ENCODE data around the gene TCEA3. TPM values are rescaled to one million over a fixed set of nuclear protein-coding genes. Genes with fewer than 3 reads are reported as not detected.
"Not testable (repeated sequence)": the region's sequence is repeated elsewhere in the genome, so short reads cannot be mapped to it uniquely, and the experiment has no call there.

TCEA3 gene
- total RNA-seq, 2 experiments from 2014 or later, result 1.1 to 1.2 TPM

- CTCF ChIA-PET, result interaction anchor here (0.7 kb wide), 1 partner anchor 15 kb away, joined by 5 read pairs; no protein-coding TSS in a partner anchor
- POLR2A ChIA-PET, result no interaction called here
These were observed 24.0 kb downstream of the TCEA3 start for GRCh38 chr1:23400324-23401114.

- ChIA-PET POLR2A (no interaction called here), CTCF (no interaction called here)
These were observed 25.3 kb downstream of the TCEA3 start for GRCh38 chr1:23399229-23399628.

- ChIA-PET CTCF (no interaction called here), POLR2A (no interaction called here)
These were observed 26.6 kb downstream of the TCEA3 start for GRCh38 chr1:23397908-23398307.

GRCh38 chr1:23396380-23396779 is 28.2 kb downstream of the TCEA3 start:
- ChIA-PET CTCF (interaction anchor here (0.6 kb wide), 1 partner anchor 9 kb away, joined by 4 read pairs; no protein-coding TSS in a partner anchor), POLR2A (no interaction called here)

GRCh38 chr1:23395849-23396248 is 28.7 kb downstream of the TCEA3 start:
- ChIA-PET POLR2A (no interaction called here), CTCF (no interaction called here)

GRCh38 chr1:23395154-23395724 is 29.3 kb downstream of the TCEA3 start:
- ChIA-PET POLR2A (no interaction called here), CTCF (interaction anchor here (0.6 kb wide), 1 partner anchor 19 kb away, joined by 3 read pairs; no protein-coding TSS in a partner anchor)

GRCh38 chr1:23394684-23395083 is 29.9 kb downstream of the TCEA3 start:
- ChIA-PET POLR2A (no interaction called here), CTCF (interaction anchor here (0.6 to 2.3 kb wide), 2 partner anchors 9 to 19 kb away, joined by 3 to 9 read pairs; no protein-coding TSS in a partner anchor)

- POLR2A ChIA-PET, result no interaction called here
- CTCF ChIA-PET, result interaction anchor here (2.3 kb wide), 1 partner anchor 10 kb away, joined by 9 read pairs; no protein-coding TSS in a partner anchor
These were observed 30.4 kb downstream of the TCEA3 start for GRCh38 chr1:23394181-23394580.

GRCh38 chr1:23393706-23394105 is 30.8 kb downstream of the TCEA3 start:
- POLR2A ChIA-PET, result no interaction called here
- CTCF ChIA-PET, result interaction anchor here (2.3 kb wide), 1 partner anchor 10 kb away, joined by 9 read pairs; no protein-coding TSS in a partner anchor

GRCh38 chr1:23392125-23392855 is 32.3 kb downstream of the TCEA3 start:
- ChIA-PET CTCF (interaction anchor here (2.3 kb wide), 1 partner anchor 12 kb away, joined by 9 read pairs; no protein-coding TSS in a partner anchor), POLR2A (no interaction called here)

- ChIA-PET POLR2A (no interaction called here), CTCF (no interaction called here)
These were observed 34.7 kb downstream of the TCEA3 start for GRCh38 chr1:23389837-23390321.

GRCh38 chr1:23387494-23387893 is 37.1 kb downstream of the TCEA3 start:
- ChIA-PET CTCF (no interaction called here), POLR2A (no interaction called here)

- ChIA-PET POLR2A (no interaction called here), CTCF (interaction anchor here (1.4 kb wide), 1 partner anchor 20 kb away, joined by 3 read pairs; no protein-coding TSS in a partner anchor)
These were observed 39.4 kb downstream of the TCEA3 start for GRCh38 chr1:23385119-23385621.

- POLR2A ChIA-PET, result no interaction called here
- CTCF ChIA-PET, result no interaction called here
These were observed 40.1 kb downstream of the TCEA3 start for GRCh38 chr1:23384312-23385058.

GRCh38 chr1:23383577-23384311 is 40.8 kb downstream of the TCEA3 start:
- ChIA-PET POLR2A (no interaction called here), CTCF (no interaction called here)

- CTCF ChIA-PET, result interaction anchor here (0.6 kb wide), 1 partner anchor 16 kb away, joined by 4 read pairs; no protein-coding TSS in a partner anchor
These were observed 43.2 kb downstream of the TCEA3 start for GRCh38 chr1:23381233-23381885.

GRCh38 chr1:23380719-23381118 is 43.8 kb downstream of the TCEA3 start:
- ChIA-PET CTCF (no interaction called here), POLR2A (no interaction called here)

More at GRCh38 chr1:23381233-23381885, 43.2 kb downstream of the TCEA3 start:
- POLR2A ChIA-PET, result no interaction called here

- CTCF ChIA-PET, POLR2A ChIA-PET: not testable (repeated sequence)
These were observed 44.3 kb downstream of the TCEA3 start for GRCh38 chr1:23380236-23380635.
